GM12878 (cell line): ENCODE data around the gene FTSJ1. TPM values are rescaled to one million over a fixed set of nuclear protein-coding genes. Genes with fewer than 3 reads are reported as not detected.

Source experiments
- ATAC-seq: fragments of 200-7000 bp; cut with Tn5 transposase; 3 replicates; pipeline ENCODE4 v1.9.1; 2020; ENCODE audit warnings: mild to moderate bottlenecking, moderate library complexity
- BruUV-seq: library from RNA; stranded (reverse); fragments of 400-500 nt; replicated peaks from 2 replicates; lab custom pipeline; 2021; lab: Mats Ljungman, UMichigan
- CTCF ChIA-PET: fragments of 300-600 bp; sonication (Branson Sonifier 250); formaldehyde crosslinking; extraction: SDS; loops from one replicate; lab custom pipeline; 2021; ENCODE audit warnings: inconsistent platforms; lab: Yijun Ruan, JAX
- POLR2A ChIA-PET: fragments of 350-600 bp; formaldehyde crosslinking; extraction: SDS; loops from one replicate; lab custom pipeline; 2021; ENCODE audit warnings: inconsistent platforms; lab: Charles Lee
- RAD21 ChIA-PET: fragments of 300-600 bp; sonication (Branson Sonifier 250); formaldehyde crosslinking; loops from one replicate; lab custom pipeline; 2023; ENCODE audit warnings: antibody characterized with exemption; ENCODE audit not compliant: unreplicated experiment; lab: Charles Lee
- SMC1A ChIA-PET: fragments of 300-600 bp; sonication (Branson Sonifier 250); formaldehyde crosslinking; loops from one replicate; lab custom pipeline; 2023; ENCODE audit not compliant: unreplicated experiment, uncharacterized antibody; lab: Charles Lee
- DNase-seq: peaks from one replicate; pipeline ENCODE4 v3.0.0-alpha.2; 2011; ENCODE audit warnings: low read depth, low spot score
- FAIRE-seq: peaks from 3 replicates; lab custom pipeline; 2011; peaks lifted over from hg19 to GRCh38; lab: Jason Lieb, UNC
- H2AFZ ChIP-seq: 2 replicates; pipeline ENCODE4 v1.6.0; 2011; ENCODE audit warnings: low read depth, low read length, control low read depth; ENCODE audit not compliant: control insufficient read depth
- H3K27ac ChIP-seq: 2 replicates; pipeline ENCODE4 v1.5.1; 2011; ENCODE audit warnings: control low read depth; ENCODE audit not compliant: control insufficient read depth, insufficient read depth
- H3K27me3 ChIP-seq, 2 experiments: replicated peaks in 1 of 2; 2 replicates each; pipeline versions ENCODE4 v1.6.0 to v1.6.1; 2011; ENCODE audit warnings: low read length in 1 of 2; ENCODE audit not compliant: control insufficient read depth in 2 of 2, insufficient read depth in 2 of 2
- H3K36me3 ChIP-seq, 2 experiments: 2 replicates each; pipeline ENCODE4 v1.5.1; 2011; ENCODE audit warnings: low read length in 1 of 2; ENCODE audit not compliant: control insufficient read depth in 2 of 2, insufficient read depth in 2 of 2
- H3K4me1 ChIP-seq: 2 replicates; pipeline ENCODE4 v1.6.1; 2011; ENCODE audit warnings: mild to moderate bottlenecking, low read length, moderate library complexity, mixed read lengths; ENCODE audit not compliant: control insufficient read depth, insufficient read depth
- H3K4me2 ChIP-seq: 2 replicates; pipeline ENCODE4 v1.6.0; 2011; ENCODE audit warnings: control low read depth; ENCODE audit not compliant: control insufficient read depth, insufficient read depth
- H3K4me3 ChIP-seq: fragments of 200-600 bp; sonication (generic); 2 replicates; pipeline ENCODE4 v1.5.1; 2016
- H3K79me2 ChIP-seq: 2 replicates; pipeline ENCODE4 v1.6.0; 2011; ENCODE audit warnings: low read length; ENCODE audit not compliant: control insufficient read depth, insufficient read depth
- H3K9ac ChIP-seq: 2 replicates; pipeline ENCODE4 v1.8.0; 2011; ENCODE audit warnings: low read length, control low read depth, mixed read lengths; ENCODE audit not compliant: control insufficient read depth, insufficient read depth
- H3K9me3 ChIP-seq: replicated peaks from 3 replicates; pipeline ENCODE4 v1.5.1; 2011; ENCODE audit warnings: mild to moderate bottlenecking, low read length; ENCODE audit not compliant: control insufficient read depth, insufficient read depth
- H4K20me1 ChIP-seq: 2 replicates; pipeline ENCODE4 v1.6.0; 2011; ENCODE audit not compliant: control insufficient read depth, insufficient read depth
- ELK1 ChIP-seq: IDR thresholded peaks from 2 replicates; pipeline ENCODE4 v1.6.1; 2012; ENCODE audit warnings: low read depth, low read length, improper control_type of control experiment
- HSF1 ChIP-seq: fragments of 150-350 bp; IDR thresholded peaks from 2 replicates; pipeline ENCODE4 v1.6.1; 2014; ENCODE audit warnings: mild to moderate bottlenecking, low read depth, low read length
- IRF3 ChIP-seq: fragments of 450-650 bp; IDR thresholded peaks from 2 replicates; pipeline ENCODE4 v1.6.1; 2014; ENCODE audit warnings: mild to moderate bottlenecking
- MTA2 ChIP-seq: fragments of 450-650 bp; IDR thresholded peaks from 2 replicates; pipeline ENCODE4 v1.6.1; 2016; ENCODE audit warnings: low read depth, mild to moderate bottlenecking, moderate library complexity
- MXI1 ChIP-seq: fragments of 150-350 bp; IDR thresholded peaks from 2 replicates; pipeline ENCODE4 v1.6.1; 2011; ENCODE audit warnings: low read depth, mild to moderate bottlenecking, inconsistent platforms, low read length, improper control_type of control experiment
- PAX8 ChIP-seq: fragments of 450-650 bp; IDR thresholded peaks from 2 replicates; pipeline ENCODE4 v1.6.1; 2017; ENCODE audit warnings: mild to moderate bottlenecking, moderate library complexity
- POLR2AphosphoS5 ChIP-seq: IDR thresholded peaks from 2 replicates; pipeline ENCODE4 v1.6.1; 2011; ENCODE audit warnings: mild to moderate bottlenecking, low read length, inconsistent platforms
- RELA ChIP-seq: fragments of 450-650 bp; IDR thresholded peaks from 2 replicates; pipeline ENCODE4 v1.8.0; 2014; ENCODE audit warnings: borderline replicate concordance; ENCODE audit not compliant: partially characterized antibody
- RFX5 ChIP-seq: IDR thresholded peaks from 2 replicates; pipeline ENCODE4 v1.6.1; 2011; ENCODE audit warnings: low read depth, low read length, improper control_type of control experiment
- SREBF2 ChIP-seq: IDR thresholded peaks from 2 replicates; pipeline ENCODE4 v1.6.1; 2012; ENCODE audit warnings: mild to moderate bottlenecking, low read length
- USF2 ChIP-seq: IDR thresholded peaks from 2 replicates; pipeline ENCODE4 v1.6.1; 2011; ENCODE audit warnings: low read depth, low read length, improper control_type of control experiment, borderline replicate concordance
- ZBTB33 ChIP-seq: fragments of 450-650 bp; IDR thresholded peaks from 2 replicates; pipeline ENCODE4 v1.6.1; 2017; ENCODE audit warnings: mild to moderate bottlenecking
- ZNF24 ChIP-seq: fragments of 450-650 bp; IDR thresholded peaks from 2 replicates; pipeline ENCODE4 v1.6.1; 2017; ENCODE audit warnings: antibody characterized with exemption, mild to moderate bottlenecking
- WGBS: methylation state at CpG from one replicate; pipeline ENCODE4 v1.1.6; 2016; ENCODE audit warnings: low lambda C conversion rate; ENCODE audit not compliant: insufficient replicate concordance, insufficient coverage; ENCODE audit errors: missing lambda C conversion rate; 5-methylcytosine and 5-hydroxymethylcytosine counted together
- in situ Hi-C: fragments of 300-500 bp; cut with MboI; formaldehyde crosslinking; loops from 9 replicates; pipeline ENCODE4 v1.14.3; 2018; ENCODE audit warnings: mixed read lengths
- intact Hi-C: fragments of 100-400 bp; cut with micrococcal nuclease; formaldehyde crosslinking; loops from one replicate; pipeline ENCODE4 v1.14.2; 2022; ENCODE audit not compliant: unreplicated experiment
- polyA plus RNA-seq, 11 experiments: library from polyadenylated mRNA; depleted of rRNA in 4 of 11; unstranded in 6 of 11; stranded (reverse) in 5 of 11; fragments of >200 nt; fragmentation: Nextera tagmentation in 4 of 11; fragmentation: Illumina TruSeq in 1 of 11; extraction: Ambion mirVana in 4 of 11; extraction: Trizol in 1 of 11; gene quantifications; 1 replicate in 1 of 11; 2 replicates in 10 of 11; pipeline versions ENCODE4 v1.2.1 to v1.2.3, GENCODE V29; 2011 to 2016; ENCODE audit warnings: inconsistent platforms in 2 of 11, missing spikeins in 2 of 11, low read depth in 1 of 11
- total RNA-seq, 4 experiments: library from RNA; depleted of rRNA in 3 of 4; stranded (reverse); fragments of >200 nt in 3 of 4; fragmentation: Illumina TruSeq in 1 of 4; extraction: Trizol in 1 of 4; gene quantifications; 2 replicates each; pipeline versions ENCODE4 v1.2.1 to v1.2.3, GENCODE V29; 2013 to 2021

FTSJ1 gene
- total and polyA plus RNA-seq, 10 of the 15 experiments (the other 5 are each of a cell fraction or from before 2014, with no cell fraction given) = 8.8 to 87.8 (median 57.9) TPM

GRCh38 chrX:48521353-48522243 is 45.6 kb downstream of the FTSJ1 start, which contains the start of gene EBP:
EBP (plus strand) TSS chrX:48521808; CDS start chrX:48523772, 1,964 bp downstream.
- H3K36me3 ChIP-seq = no peaks in the 10 kb centered on the region; a peak in 1 of 4 replicates
- H3K27ac ChIP-seq = peak within 1 kb of the TSS; percentile 62
- peak; percentile 95 for FAIRE-seq
- ChIA-PET SMC1A (interaction anchor here (1.1 to 2.0 kb wide), 2 partner anchors 14 to 18 kb away, joined by 3 to 11 read pairs; partner anchors contain the start of gene TBC1D25), POLR2A (interaction anchor here (0.6 to 2.4 kb wide), 7 partner anchors 14 to 88 kb away, joined by 3 to 15 read pairs (median 3); partner anchors contain the start of genes RBM3 and TBC1D25), RAD21 (interaction anchor here (1.4 kb wide), 2 partner anchors 18 to 53 kb away, joined by 5 read pairs; partner anchors contain the start of genes RBM3 and TBC1D25), CTCF (interaction anchor here (1.5 to 3.2 kb wide), 2 partner anchors 18 to 47 kb away, joined by 3 to 14 read pairs; partner anchors contain the start of gene TBC1D25)
- 30% methylated on average over 52 of the region's 66 CpGs for WGBS
- peak; percentile 83 for DNase-seq
- H3K9me3 ChIP-seq = no peaks in the 10 kb centered on the region; the same call in 2 of the 3 replicates
- intact Hi-C loops (loop anchor here (1.0 to 2.0 kb wide), 2 partner anchors 13 to 17 kb away; partner anchors contain the start of genes PORCN and TBC1D25), in situ Hi-C loops (no loop called here)
- H3K27me3 ChIP-seq = no peaks in the 10 kb centered on the region
- H2AFZ ChIP-seq = peak within 1 kb of the TSS; percentile 76
- peaks cover 19% of the 10 kb centered on the region for H3K79me2 ChIP-seq
- H4K20me1 ChIP-seq = no peaks in the 10 kb centered on the region
- peaks cover 7% of the 10 kb centered on the region; the same call in 1 of the 2 replicates for H3K4me1 ChIP-seq
- peak within 1 kb of the TSS; percentile 68 for H3K4me3 ChIP-seq
- ATAC-seq = peak; percentile 96
- peak within 1 kb of the TSS; percentile 70 for H3K9ac ChIP-seq
- H3K4me2 ChIP-seq = peak within 1 kb of the TSS; percentile 80
- BruUV-seq = no TSS peak
- TF ChIP-seq SREBF2 (no peak), MXI1 (0 out of 2 replicates have a peak, but pooled peaks have one; percentile 36), USF2 (peak; percentile 70), ZNF24 (no peak), MTA2 (peak; percentile 29; the same call in 1 of the 2 replicates), IRF3 (0 out of 2 replicates have a peak, but pooled peaks have one; percentile 54), ZBTB33 (no peak), PAX8 (no peak), HSF1 (no peak), RELA (no peak), POLR2AphosphoS5 (peak; percentile 75), ELK1 (no peak), RFX5 (no peak)
